PFSK-1 (cell line): Measurements from ENCODE around the gene FAM184B.

Source experiments
- FOXP2 ChIP-seq: optimal IDR thresholded peaks from 2 replicates; pipeline ENCODE3; 2011; ENCODE audit warnings: borderline replicate concordance, control low read depth, inconsistent platforms; ENCODE audit not compliant: insufficient read depth; ENCODE audit errors: extremely low read length, extremely low read depth
- POLR2AphosphoS5 ChIP-seq: IDR thresholded peaks from 2 replicates; pipeline ENCODE4 v1.6.1; 2012; ENCODE audit warnings: low read depth, mild to moderate bottlenecking, control low read depth, low read length, moderate library complexity
- SIN3A ChIP-seq: IDR thresholded peaks from 2 replicates; pipeline ENCODE4 v1.6.1; 2012; ENCODE audit warnings: mild to moderate bottlenecking, low read length, moderate library complexity, borderline replicate concordance; ENCODE audit not compliant: insufficient read depth
- TAF1 ChIP-seq: IDR thresholded peaks from 2 replicates; pipeline ENCODE4 v1.6.1; 2012; ENCODE audit warnings: low read length, control low read depth, borderline replicate concordance; ENCODE audit not compliant: insufficient read depth
- TF ChIP-seq, protein P1 (sequence below), 2 experiments: IDR thresholded peaks; 2 replicates each; pipeline versions ENCODE4 v1.6.1 to v1.8.0; 2011 to 2012; ENCODE audit warnings: low read depth in 2 of 2, low read length in 2 of 2, control low read depth in 1 of 2, inconsistent platforms in 1 of 2, mild to moderate bottlenecking in 1 of 2, moderate library complexity in 1 of 2; ENCODE audit not compliant: insufficient read depth in 1 of 2

Gene FAM184B

GRCh38 chr4:17667653-17668201, 113.7 kb downstream of the FAM184B start:
- TF ChIP-seq SIN3A (no peak), POLR2AphosphoS5 (no peak), TAF1 (no peak), FOXP2 (no peak)
- TF ChIP-seq, protein P1, sequence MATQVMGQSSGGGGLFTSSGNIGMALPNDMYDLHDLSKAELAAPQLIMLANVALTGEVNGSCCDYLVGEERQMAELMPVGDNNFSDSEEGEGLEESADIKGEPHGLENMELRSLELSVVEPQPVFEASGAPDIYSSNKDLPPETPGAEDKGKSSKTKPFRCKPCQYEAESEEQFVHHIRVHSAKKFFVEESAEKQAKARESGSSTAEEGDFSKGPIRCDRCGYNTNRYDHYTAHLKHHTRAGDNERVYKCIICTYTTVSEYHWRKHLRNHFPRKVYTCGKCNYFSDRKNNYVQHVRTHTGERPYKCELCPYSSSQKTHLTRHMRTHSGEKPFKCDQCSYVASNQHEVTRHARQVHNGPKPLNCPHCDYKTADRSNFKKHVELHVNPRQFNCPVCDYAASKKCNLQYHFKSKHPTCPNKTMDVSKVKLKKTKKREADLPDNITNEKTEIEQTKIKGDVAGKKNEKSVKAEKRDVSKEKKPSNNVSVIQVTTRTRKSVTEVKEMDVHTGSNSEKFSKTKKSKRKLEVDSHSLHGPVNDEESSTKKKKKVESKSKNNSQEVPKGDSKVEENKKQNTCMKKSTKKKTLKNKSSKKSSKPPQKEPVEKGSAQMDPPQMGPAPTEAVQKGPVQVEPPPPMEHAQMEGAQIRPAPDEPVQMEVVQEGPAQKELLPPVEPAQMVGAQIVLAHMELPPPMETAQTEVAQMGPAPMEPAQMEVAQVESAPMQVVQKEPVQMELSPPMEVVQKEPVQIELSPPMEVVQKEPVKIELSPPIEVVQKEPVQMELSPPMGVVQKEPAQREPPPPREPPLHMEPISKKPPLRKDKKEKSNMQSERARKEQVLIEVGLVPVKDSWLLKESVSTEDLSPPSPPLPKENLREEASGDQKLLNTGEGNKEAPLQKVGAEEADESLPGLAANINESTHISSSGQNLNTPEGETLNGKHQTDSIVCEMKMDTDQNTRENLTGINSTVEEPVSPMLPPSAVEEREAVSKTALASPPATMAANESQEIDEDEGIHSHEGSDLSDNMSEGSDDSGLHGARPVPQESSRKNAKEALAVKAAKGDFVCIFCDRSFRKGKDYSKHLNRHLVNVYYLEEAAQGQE (IDR thresholded peaks at IDR 0.05; ENCODE audit: insufficient read depth in 1 of 2, low read depth in 2 of 2, low read length in 2 of 2): no peak

- TF ChIP-seq POLR2AphosphoS5 (no peak), SIN3A (no peak), FOXP2 (no peak), TAF1 (no peak)
- TF ChIP-seq, protein P1 (IDR thresholded peaks at IDR 0.05; ENCODE audit: insufficient read depth in 1 of 2, low read depth in 2 of 2, low read length in 2 of 2): no peak
These were observed 114.2 kb downstream of the FAM184B start for GRCh38 chr4:17667253-17667652.

DNA sequence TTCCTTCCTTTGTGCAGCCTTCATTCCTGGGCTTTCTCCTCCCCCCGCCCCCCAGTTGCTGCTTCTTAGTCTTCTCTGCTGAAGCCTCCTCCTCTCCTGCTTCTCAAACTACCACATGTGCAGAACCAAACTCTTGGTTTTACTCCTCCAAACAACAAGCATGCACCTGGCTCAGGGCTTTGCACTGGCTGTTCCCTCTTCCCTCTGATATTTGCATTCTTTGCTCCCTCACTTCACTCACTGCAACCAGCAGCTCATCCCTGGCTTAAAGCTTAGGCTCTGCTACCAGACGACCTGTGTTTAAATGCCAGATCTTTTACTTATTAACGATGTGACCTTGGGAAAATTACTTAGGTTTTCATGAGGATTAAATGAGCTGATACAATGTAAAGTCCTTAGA, 115.6 kb downstream of the FAM184B start:
- TF ChIP-seq TAF1 (no peak), POLR2AphosphoS5 (no peak), FOXP2 (no peak), SIN3A (no peak)
- TF ChIP-seq, protein P1 (IDR thresholded peaks at IDR 0.05; ENCODE audit: insufficient read depth in 1 of 2, low read depth in 2 of 2, low read length in 2 of 2): no peak

DNA sequence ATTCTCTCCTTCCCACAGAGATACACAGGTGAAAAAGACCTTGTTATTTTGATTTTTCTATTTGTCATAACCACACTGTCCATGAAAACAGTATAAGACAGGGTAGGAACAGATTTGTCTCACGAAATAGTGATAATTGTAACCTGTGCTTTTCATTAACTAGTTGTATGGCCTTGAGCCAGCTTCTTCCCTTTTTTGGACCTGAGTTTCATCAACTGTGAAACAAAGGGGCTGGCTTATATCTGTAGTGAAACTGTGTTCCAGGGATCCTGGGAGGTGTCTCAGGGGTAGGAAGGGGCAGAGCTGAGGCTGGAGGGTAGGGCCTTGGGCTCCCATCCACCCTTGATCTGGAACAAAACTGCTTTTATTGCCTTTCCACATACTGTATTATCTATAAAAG, 116.1 kb downstream of the FAM184B start:
- no peak for TF ChIP-seq FOXP2
- TF ChIP-seq SIN3A: no peak
- TF ChIP-seq, protein P1 (IDR thresholded peaks at IDR 0.05; ENCODE audit: insufficient read depth in 1 of 2, low read depth in 2 of 2, low read length in 2 of 2): no peak
- no peak for TF ChIP-seq POLR2AphosphoS5
- no peak for TF ChIP-seq TAF1
